GM19455 (cell line): ENCODE data around the gene RMDN2.

Experiments
- ATAC-seq: cut with Tn5 transposase; IDR thresholded peaks from one replicate; pipeline ENCODE4 v1.9.1; 2021; ENCODE audit not compliant: unreplicated experiment

RMDN2 gene

DNA sequence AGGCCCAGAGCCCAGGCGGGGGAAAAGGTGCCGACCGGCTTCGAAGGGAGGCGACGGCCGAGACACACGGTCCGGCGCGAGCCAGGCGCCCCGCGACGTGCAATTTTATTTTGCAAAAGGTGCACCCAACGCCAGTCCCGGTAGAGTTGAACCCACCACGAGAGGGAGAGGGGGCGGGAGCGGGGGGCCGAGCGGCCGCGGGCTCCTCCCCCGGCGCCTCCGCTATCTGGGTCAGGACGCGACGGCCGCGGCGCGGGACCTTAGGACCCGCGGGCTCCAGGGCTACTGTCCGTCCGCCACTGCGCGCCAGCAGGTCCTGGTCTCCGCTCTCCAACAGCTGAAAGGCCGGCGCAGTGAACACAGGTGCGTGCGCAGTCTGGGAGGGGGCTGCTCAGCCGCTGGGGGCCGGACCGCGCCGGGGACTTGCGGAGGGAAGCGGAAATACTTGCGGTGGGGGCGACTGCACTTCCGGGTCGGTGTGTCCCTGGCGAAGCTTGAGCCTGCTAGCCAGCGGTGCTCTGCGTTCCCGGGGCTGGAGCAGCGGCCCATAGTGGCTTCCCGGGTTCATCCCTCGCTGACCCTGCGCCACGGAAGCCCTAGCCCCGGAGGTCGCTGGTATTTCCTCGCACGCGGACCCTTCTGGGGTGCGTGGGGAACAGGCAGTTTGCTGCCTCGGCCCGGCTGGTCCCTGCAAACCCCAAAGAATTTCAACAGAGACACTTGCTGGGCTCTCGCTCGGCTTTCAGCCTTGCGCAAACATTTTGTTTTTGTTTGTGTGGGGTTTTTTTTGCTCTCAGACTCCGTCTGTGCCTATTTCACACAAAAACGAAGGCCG is at the start of gene RMDN2:
TSS of gene RMDN2 (plus strand) at position 225 of the 835 bp plus-strand sequence. CDS start 3,991 bp downstream, outside the sequence.
- ATAC-seq, result peak; percentile 94

- ATAC-seq, result no peak
These were observed 49.6 kb upstream of the RMDN2 start for GRCh38 chr2:37875403-37875906.

- ATAC-seq, result no peak
These were observed 48.9 kb upstream of the RMDN2 start for GRCh38 chr2:37876227-37876626.

DNA sequence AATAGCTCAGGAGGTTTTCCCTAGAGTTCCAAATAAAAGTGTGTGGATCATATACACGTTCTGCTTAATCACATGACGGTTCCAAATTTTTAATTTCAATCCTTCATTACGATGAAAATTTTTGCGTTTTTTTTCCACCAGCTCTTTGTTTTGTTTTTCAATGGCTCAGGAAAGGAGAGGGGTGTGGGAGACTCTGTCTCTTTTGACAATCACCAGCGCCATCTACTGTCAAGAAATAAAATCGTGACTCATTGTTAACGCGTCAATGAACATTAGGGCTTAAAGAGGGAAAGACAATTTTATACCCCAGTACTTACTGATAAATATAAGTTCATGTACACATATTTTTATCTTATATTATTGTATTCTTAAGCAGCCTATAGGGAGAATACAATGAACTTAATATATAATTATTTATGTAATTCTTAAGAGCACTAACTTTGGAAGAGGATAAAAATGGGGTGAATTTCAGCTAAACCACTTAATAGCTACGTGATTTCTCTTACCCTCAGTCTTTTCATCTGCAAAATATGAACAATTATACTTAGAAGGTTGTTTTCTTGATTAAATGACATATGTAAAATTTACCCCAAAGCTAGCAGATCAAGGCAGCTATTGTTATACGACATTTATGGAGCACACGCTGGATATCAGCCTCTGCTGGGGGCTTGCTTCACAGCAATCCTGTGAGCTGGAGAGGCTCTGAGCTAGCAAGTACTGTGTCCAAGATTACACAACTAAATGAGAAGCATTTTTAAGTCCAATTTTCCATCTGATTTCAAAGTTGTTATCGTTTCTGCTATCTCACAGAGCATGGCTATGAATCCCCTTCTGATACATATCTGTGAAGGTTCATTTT is 47.4 kb upstream of the RMDN2 start:
- ATAC-seq, result no peak

GRCh38 chr2:37878536-37878935 is 46.6 kb upstream of the RMDN2 start:
- no peak for ATAC-seq

- no peak for ATAC-seq
These were observed 44.5 kb upstream of the RMDN2 start for GRCh38 chr2:37880551-37880950.

GRCh38 chr2:37881397-37881796 is 43.7 kb upstream of the RMDN2 start:
- ATAC-seq, result no peak

DNA sequence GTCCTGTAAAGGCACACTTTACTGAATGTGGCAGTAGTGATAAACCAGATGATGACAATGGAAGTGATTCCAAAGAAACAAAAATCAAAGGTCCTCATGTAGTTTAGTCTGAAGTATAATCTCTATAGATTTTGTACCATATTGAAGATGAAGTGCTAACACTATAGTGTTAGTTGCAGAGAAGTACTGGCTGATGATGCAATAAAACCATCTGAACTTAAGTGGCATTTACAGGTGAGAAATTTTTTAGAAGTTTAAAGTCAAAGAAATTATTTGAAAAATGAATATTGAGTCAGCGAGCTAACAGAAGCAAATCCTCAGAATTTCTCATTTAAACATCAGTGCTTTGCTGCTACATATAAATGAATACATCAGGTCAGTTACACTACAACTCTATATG is 43.1 kb upstream of the RMDN2 start:
- no peak for ATAC-seq

- ATAC-seq, result no peak
These were observed 41.6 kb upstream of the RMDN2 start for GRCh38 chr2:37883518-37883917.

DNA sequence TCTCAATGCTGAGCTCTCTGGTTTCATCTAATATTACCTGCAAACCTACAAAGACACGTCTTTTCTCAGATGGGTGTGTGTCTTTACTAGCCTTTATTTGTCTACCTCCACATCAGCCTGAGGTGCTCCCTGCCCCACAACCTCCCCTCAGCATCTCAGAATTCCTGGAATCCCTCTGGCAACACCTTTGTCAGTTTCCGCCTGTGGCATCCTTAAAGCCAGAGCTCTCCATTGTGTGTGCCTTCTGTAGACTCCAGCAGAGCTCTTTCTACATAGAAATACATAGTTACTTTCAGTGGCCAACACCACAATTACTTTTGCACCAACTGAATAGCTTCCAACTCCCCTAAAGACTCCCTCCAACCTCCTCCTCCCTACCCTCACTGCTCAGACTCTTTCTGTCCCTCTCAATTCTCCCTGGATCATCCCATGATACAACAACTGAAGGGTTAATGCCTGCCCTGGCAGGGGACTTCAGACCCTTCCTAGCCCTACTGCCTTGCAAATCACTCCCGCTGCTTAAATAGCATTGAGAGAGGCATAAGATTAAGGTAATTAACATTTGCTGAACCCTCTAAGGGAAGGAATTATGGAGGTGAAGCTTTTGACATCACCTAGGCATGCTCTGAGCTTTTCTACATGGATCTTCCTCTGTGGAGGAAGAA is 39.6 kb upstream of the RMDN2 start:
- ATAC-seq, result no peak

DNA sequence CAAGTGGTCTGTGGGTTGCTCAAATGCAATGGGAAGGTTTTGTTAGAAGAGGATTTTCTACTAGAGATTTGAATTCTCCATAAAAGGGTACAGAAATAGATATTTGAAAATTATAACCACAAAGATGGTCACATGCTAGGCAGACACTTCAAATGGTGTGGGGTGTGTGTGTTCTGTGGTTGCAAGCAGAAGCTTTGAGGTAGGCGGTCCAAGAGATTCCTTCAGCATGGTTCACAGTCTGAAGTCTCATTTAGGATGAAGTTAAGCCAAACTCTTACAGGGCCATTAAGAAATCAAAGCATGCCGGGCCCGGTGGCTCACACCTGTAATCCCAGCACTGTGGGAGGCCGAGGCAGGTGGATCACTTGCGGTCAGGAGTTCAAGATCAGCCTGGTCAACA is 38.3 kb upstream of the RMDN2 start:
- ATAC-seq, result no peak

DNA sequence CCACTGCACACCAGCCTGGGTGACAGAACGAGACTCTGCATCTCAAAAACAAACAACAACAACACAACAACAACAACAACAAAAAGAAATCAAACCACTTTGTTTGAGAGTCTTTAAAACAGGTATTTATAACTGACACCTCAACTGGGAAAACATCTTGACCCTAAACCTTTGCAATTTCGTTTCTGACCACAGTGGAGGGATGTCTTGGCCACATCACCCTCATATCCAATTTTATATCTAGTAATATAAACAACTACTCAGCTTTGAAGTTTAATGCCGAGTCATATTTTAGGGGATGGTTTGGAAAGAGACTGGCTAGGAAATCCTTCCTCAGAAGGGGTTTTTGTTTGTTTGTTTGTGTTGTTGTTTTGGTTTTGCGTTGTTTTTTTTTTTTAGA is 37.8 kb upstream of the RMDN2 start:
- ATAC-seq, result no peak

DNA sequence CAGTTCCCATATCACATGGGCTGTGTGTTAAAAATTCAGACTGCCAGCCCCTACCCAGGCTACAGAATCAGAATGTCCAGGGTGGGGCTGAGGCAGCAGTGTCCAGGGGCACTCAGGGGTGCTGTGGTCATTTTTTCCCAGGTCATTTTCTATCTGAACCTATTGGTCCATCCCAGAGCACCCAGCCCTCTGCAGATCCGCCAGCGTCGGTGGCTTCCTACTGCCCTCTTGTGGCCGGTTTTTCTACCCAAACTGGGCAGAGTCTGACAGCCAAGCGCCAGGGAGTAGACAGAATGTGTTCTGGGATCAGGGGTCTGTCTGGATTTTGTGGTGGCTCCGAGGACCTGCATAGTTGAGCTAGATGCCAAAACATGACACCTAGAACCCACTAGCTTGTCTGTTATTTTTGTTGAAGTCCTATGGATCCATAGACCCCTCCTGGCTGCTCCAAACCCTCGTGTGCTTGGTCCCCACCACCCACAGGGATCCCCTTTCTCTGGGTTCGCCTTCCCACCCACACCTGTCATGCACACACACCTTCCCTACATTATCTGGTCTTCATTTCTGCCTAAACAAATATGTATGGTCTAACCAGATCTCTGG is 34.1 kb upstream of the RMDN2 start:
- ATAC-seq, result no peak

- no peak for ATAC-seq
These were observed 33.1 kb upstream of the RMDN2 start for GRCh38 chr2:37891846-37892435.

- ATAC-seq, result peak; percentile 81
These were observed 32.5 kb upstream of the RMDN2 start for GRCh38 chr2:37892436-37893114.

GRCh38 chr2:37893327-37893726 is 31.8 kb upstream of the RMDN2 start:
- no peak for ATAC-seq

- ATAC-seq, result no peak
These were observed 31.0 kb upstream of the RMDN2 start for GRCh38 chr2:37894047-37894446.

DNA sequence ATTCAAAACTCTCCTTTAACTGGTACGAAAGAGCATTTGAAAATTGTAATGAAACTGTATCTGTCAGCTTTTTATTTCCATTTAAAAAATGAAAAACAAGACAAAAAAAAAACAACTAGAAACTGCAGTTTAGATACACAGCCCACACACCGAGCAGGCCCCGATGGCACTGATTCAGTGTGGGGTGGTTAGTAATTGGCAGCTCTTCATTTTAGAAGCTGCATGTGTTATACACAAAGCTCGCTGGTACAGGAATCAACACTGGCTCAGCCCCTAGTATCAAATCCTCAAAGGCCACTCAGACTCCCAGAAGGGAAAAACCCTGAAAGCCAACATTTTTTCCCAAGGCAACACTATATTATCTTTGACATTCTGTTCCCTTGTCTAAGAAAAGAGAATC is 30.5 kb upstream of the RMDN2 start:
- ATAC-seq, result no peak

GRCh38 chr2:37895140-37895539 is 29.9 kb upstream of the RMDN2 start:
- no peak for ATAC-seq

DNA sequence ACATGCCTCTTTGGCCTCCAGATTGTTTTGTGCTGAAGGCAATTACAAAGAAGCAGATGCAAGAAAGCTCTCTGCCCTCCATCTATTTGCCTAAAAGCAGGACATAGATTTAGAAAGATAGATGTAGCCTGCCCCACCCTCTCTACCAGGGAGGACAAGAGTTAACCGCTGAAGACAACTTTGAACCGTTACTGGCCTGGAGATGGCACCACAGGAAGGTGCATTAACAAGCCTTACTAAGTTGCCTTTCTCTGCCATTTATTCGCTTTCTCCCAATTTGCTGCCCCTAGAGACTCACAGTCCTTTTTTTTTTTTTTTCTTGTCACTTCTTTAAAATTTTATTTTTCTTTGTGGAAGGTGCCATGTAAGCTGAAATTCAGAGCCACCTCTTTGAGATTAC is 28.8 kb upstream of the RMDN2 start:
- ATAC-seq, result no peak
